ENCODE measurements around the gene SELENON. TPM values are rescaled to one million over a fixed set of nuclear protein-coding genes. Genes with fewer than 3 reads are reported as not detected.

The SELENON gene
- total RNA-seq, 1 experiment from 2014 or later = 57.2 TPM

DNA sequence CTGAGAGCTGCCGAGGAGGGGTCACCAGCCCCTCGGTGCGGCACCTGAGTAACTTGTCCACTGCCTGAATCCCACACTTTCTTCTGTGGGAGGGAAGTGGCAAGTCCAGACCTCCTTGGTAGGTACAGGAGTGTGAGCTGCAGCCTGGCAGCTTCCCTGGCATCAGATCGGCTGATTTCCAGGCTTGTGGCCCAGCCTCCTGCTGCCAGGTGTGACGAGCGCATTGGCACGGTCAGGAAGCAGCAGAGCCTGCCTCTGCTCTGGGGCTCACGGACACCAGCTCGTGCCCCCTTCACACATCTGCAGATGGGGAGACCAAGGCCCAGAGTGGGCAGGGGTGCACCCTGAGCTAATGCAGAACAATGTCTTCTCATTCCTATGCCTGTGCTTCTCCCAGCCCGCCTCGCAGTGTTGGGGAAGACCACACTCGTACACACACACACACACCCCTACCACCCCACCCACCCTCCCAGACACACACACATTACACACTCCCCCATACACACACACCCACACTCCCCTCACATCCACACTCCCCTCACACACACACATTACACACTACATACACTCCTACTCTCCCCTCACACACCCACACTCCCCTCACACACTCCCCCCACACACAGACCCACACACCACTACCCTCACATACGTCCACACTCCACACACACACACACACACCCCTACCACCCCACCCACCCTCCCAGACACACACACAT, 33.1 kb upstream of the SELENON start:
- in situ Hi-C loops (cut with HindIII; ENCODE audit: low pct_unique_long_range_greater_than_20kb, low sequenced_read_pairs) (no loop called here), intact Hi-C loops (cut with micrococcal nuclease; ENCODE audit: unreplicated experiment) (no loop called here)
- ChIA-PET CTCF (interaction anchor here (0.7 kb wide), 1 partner anchor 158 kb away, joined by 4 read pairs; no protein-coding TSS in a partner anchor), POLR2A (no interaction called here)
- no peak overlapping the region for H3K27ac ChIP-seq (ENCODE audit: low read length)
- no peak overlapping the region for H3K4me3 ChIP-seq (ENCODE audit: low read depth in 2 of 2, low read length in 2 of 2)
- DNase-seq (ENCODE audit: low read depth, low spot score) (no peak), ATAC-seq (peak; percentile 47)
- no peak for TF ChIP-seq SIN3A (IDR thresholded peaks at IDR 0.05; ENCODE audit: borderline replicate concordance, insufficient read depth, low read depth, low read length)
- no peak for TF ChIP-seq POLR2AphosphoS5 (IDR thresholded peaks at IDR 0.05; ENCODE audit: low read depth, low read length)
- TF ChIP-seq, protein P1, sequence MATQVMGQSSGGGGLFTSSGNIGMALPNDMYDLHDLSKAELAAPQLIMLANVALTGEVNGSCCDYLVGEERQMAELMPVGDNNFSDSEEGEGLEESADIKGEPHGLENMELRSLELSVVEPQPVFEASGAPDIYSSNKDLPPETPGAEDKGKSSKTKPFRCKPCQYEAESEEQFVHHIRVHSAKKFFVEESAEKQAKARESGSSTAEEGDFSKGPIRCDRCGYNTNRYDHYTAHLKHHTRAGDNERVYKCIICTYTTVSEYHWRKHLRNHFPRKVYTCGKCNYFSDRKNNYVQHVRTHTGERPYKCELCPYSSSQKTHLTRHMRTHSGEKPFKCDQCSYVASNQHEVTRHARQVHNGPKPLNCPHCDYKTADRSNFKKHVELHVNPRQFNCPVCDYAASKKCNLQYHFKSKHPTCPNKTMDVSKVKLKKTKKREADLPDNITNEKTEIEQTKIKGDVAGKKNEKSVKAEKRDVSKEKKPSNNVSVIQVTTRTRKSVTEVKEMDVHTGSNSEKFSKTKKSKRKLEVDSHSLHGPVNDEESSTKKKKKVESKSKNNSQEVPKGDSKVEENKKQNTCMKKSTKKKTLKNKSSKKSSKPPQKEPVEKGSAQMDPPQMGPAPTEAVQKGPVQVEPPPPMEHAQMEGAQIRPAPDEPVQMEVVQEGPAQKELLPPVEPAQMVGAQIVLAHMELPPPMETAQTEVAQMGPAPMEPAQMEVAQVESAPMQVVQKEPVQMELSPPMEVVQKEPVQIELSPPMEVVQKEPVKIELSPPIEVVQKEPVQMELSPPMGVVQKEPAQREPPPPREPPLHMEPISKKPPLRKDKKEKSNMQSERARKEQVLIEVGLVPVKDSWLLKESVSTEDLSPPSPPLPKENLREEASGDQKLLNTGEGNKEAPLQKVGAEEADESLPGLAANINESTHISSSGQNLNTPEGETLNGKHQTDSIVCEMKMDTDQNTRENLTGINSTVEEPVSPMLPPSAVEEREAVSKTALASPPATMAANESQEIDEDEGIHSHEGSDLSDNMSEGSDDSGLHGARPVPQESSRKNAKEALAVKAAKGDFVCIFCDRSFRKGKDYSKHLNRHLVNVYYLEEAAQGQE (IDR thresholded peaks at IDR 0.05; ENCODE audit: insufficient read depth in 1 of 2, low read depth in 2 of 2, low read length in 1 of 2) = no peak
- no peaks in the 10 kb centered on the region for H3K9me3 ChIP-seq (ENCODE audit: control insufficient read depth, insufficient read depth, low read depth, low read length)
- BruUV-seq (replicated peaks) = no TSS peak
- no peaks in the 10 kb centered on the region for H3K27me3 ChIP-seq (ENCODE audit: control insufficient read depth, insufficient read depth, low read length)
- H3K4me1 ChIP-seq (ENCODE audit: control insufficient read depth, insufficient read depth, low read length) = no peaks in the 10 kb centered on the region
- H3K36me3 ChIP-seq (ENCODE audit: control insufficient read depth, insufficient read depth, low read length) = no peaks in the 10 kb centered on the region

DNA sequence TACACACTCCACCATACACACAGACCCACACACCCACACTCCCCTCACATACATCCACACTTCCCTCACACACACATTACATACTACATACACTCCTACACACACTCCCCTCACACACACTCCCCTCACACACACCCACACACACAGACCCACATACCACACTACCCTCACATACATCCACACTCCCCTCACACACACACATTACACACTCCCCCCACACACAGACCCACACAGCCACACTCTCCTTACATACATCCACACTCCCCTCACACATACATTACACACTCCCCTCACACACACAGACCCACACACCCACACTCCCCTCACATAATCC, 32.6 kb upstream of the SELENON start:
- Histone ChIP-seq H3K9me3 (ENCODE audit: control insufficient read depth, insufficient read depth, low read depth, low read length) (no peaks in the 10 kb centered on the region), H3K36me3 (ENCODE audit: control insufficient read depth, insufficient read depth, low read length) (no peaks in the 10 kb centered on the region), H3K27ac (ENCODE audit: low read length) (no peak overlapping the region), H3K27me3 (ENCODE audit: control insufficient read depth, insufficient read depth, low read length) (no peaks in the 10 kb centered on the region), H3K4me3 (ENCODE audit: low read depth in 2 of 2, low read length in 2 of 2) (no peak overlapping the region), H3K4me1 (ENCODE audit: control insufficient read depth, insufficient read depth, low read length) (no peaks in the 10 kb centered on the region)
- intact Hi-C loops (cut with micrococcal nuclease; ENCODE audit: unreplicated experiment) (no loop called here), in situ Hi-C loops (cut with HindIII; ENCODE audit: low pct_unique_long_range_greater_than_20kb, low sequenced_read_pairs) (no loop called here)
- no TSS peak for BruUV-seq (replicated peaks)
- DNase-seq (ENCODE audit: low read depth, low spot score) = no peak
- ChIA-PET POLR2A (no interaction called here), CTCF (no interaction called here)
- no peak for TF ChIP-seq TCF7L2 (IDR thresholded peaks at IDR 0.05; ENCODE audit: low read depth, low read length)
- TF ChIP-seq POLR2AphosphoS5 (IDR thresholded peaks at IDR 0.05; ENCODE audit: low read depth, low read length) = no peak
- ATAC-seq = no peak

DNA sequence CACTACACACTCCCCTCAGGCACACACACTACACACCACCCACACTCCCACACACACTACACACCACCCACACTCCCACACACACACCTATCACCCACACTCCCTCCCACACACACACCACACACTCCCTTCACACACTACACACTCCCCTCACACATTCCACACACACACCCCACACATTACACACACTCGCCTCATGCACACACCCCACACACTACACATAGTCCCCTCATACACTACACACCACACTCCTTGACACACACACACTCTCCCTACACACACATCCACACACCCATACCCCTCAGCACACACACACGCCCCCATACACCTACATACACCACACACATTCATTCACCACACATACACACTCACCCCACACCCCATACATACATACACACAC, 31.0 kb upstream of the SELENON start:
- Histone ChIP-seq H3K27me3 (ENCODE audit: control insufficient read depth, insufficient read depth, low read length) (no peaks in the 10 kb centered on the region), H3K4me1 (ENCODE audit: control insufficient read depth, insufficient read depth, low read length) (peaks cover 9% of the 10 kb centered on the region), H3K27ac (ENCODE audit: low read length) (no peak overlapping the region), H3K9me3 (ENCODE audit: control insufficient read depth, insufficient read depth, low read depth, low read length) (no peaks in the 10 kb centered on the region), H3K36me3 (ENCODE audit: control insufficient read depth, insufficient read depth, low read length) (no peaks in the 10 kb centered on the region), H3K4me3 (ENCODE audit: low read depth in 2 of 2, low read length in 2 of 2) (no peak overlapping the region)
- DNase-seq (ENCODE audit: low read depth, low spot score) (no peak), ATAC-seq (no peak)
- POLR2A ChIA-PET = no interaction called here
- TF ChIP-seq POLR2AphosphoS5 (IDR thresholded peaks at IDR 0.05; ENCODE audit: low read depth, low read length) = no peak
- TF ChIP-seq TCF7L2 (IDR thresholded peaks at IDR 0.05; ENCODE audit: low read depth, low read length) = no peak
- TF ChIP-seq SIN3A (IDR thresholded peaks at IDR 0.05; ENCODE audit: borderline replicate concordance, insufficient read depth, low read depth, low read length) = no peak
- no peak for TF ChIP-seq CTCF (IDR thresholded peaks at IDR 0.05)
- TF ChIP-seq, protein P1 (IDR thresholded peaks at IDR 0.05; ENCODE audit: insufficient read depth in 1 of 2, low read depth in 2 of 2, low read length in 1 of 2) = no peak
- CTCF ChIA-PET = interaction anchor here (0.5 kb wide), 1 partner anchor 423 kb away, joined by 3 read pairs; no protein-coding TSS in a partner anchor
- no TSS peak for BruUV-seq (replicated peaks)
- in situ Hi-C loops (cut with HindIII; ENCODE audit: low pct_unique_long_range_greater_than_20kb, low sequenced_read_pairs) (no loop called here), intact Hi-C loops (cut with micrococcal nuclease; ENCODE audit: unreplicated experiment) (no loop called here)
